ENCODE measurements around the gene CD68.

CD68 gene

GRCh38 chr17:7627250-7628121 lies 48.0 kb downstream of the CD68 start, which contains the start of gene SAT2:
SAT2 (minus strand) TSS chr17:7627821; CDS start chr17:7627635, 186 bp downstream.
- TF ChIP-seq, protein P1, sequence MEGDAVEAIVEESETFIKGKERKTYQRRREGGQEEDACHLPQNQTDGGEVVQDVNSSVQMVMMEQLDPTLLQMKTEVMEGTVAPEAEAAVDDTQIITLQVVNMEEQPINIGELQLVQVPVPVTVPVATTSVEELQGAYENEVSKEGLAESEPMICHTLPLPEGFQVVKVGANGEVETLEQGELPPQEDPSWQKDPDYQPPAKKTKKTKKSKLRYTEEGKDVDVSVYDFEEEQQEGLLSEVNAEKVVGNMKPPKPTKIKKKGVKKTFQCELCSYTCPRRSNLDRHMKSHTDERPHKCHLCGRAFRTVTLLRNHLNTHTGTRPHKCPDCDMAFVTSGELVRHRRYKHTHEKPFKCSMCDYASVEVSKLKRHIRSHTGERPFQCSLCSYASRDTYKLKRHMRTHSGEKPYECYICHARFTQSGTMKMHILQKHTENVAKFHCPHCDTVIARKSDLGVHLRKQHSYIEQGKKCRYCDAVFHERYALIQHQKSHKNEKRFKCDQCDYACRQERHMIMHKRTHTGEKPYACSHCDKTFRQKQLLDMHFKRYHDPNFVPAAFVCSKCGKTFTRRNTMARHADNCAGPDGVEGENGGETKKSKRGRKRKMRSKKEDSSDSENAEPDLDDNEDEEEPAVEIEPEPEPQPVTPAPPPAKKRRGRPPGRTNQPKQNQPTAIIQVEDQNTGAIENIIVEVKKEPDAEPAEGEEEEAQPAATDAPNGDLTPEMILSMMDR (IDR thresholded peaks at IDR 0.05; ENCODE audit: insufficient read depth, low read depth, low read length, missing control alignments): no peak
- DNase-seq (ENCODE audit: low read depth): peak; percentile 92
- H3K4me3 ChIP-seq (ENCODE audit: low read length): peak within 1 kb of the TSS; percentile 84

- TF ChIP-seq, protein P1 (IDR thresholded peaks at IDR 0.05; ENCODE audit: insufficient read depth, low read depth, low read length, missing control alignments): no peak
- no peak within 1 kb of the TSS for H3K4me3 ChIP-seq (ENCODE audit: low read length)
- no peak for DNase-seq (ENCODE audit: low read depth)
These were observed 50.6 kb downstream of the CD68 start, which contains the start of gene SHBG for GRCh38 chr17:7629939-7630571. SHBG (plus strand) TSS chr17:7630135; CDS start chr17:7630173, 38 bp downstream.

Measured in epithelial cell of esophagus (primary cell).